Measurements from ENCODE around the gene NEU3. TPM values are rescaled to one million over a fixed set of nuclear protein-coding genes. Genes with fewer than 3 reads are reported as not detected.
"Not testable (repeated sequence)": the region's sequence is repeated elsewhere in the genome, so short reads cannot be mapped to it uniquely, and the experiment has no call there.

Gene NEU3
- total RNA-seq, 2 donors from 2014 or later = 15.7 to 16.9 TPM

DNA sequence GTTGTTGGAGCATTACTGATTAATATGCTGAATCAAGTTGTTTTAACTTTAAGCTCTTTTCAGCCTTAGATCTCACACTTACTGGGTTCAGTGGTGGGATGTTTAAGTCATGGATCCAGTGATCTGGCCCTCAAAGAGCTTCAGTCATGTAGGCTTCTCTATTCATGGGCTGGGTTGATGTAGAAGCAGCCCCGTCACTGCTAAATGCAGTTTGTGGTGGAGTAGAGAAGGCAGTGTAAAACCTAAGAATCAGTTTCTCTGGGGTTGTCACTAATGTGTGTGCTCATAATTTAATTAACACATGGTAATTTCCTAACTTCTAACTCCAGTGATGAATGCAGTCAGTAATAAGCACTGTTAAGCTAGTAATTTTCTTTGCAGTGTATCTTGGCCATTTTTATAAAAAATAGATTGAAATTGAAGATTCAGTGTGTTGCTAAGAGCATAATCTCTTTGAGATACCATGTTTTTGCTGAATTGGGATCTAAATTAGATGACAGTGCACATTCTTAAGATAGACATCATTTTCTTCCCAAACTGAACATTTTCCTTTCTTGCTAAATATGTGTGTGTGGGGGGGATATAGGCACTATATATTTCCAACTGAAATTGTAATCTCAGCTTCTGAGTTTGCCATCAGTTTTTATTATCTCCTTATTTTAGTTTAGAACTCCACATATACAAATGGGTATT lies 30.6 kb upstream of the NEU3 start:
- no peak overlapping the region for H3K4me3 Mint-ChIP-seq
- H3K27ac Mint-ChIP-seq = peak overlapping the region; percentile 64
- ATAC-seq (replicated peaks in 1 of 2) (no peak), DNase-seq (no peak)
- no peaks in the 10 kb centered on the region for H3K9me3 Mint-ChIP-seq
- H3K36me3 Mint-ChIP-seq (ENCODE audit: insufficient read depth in 2 of 2) = peaks cover 3 to 9% of the 10 kb centered on the region in 2 donors
- H3K4me1 Mint-ChIP-seq (ENCODE audit: low read depth) = peaks cover 76% of the 10 kb centered on the region
- H3K27me3 Mint-ChIP-seq (ENCODE audit: low read depth) = no peaks in the 10 kb centered on the region

- peaks cover 61% of the 10 kb centered on the region for H3K4me1 Mint-ChIP-seq (ENCODE audit: low read depth)
- DNase-seq; H3K4me3 Mint-ChIP-seq; H3K27me3 Mint-ChIP-seq (ENCODE audit: low read depth); H3K9me3 Mint-ChIP-seq; H3K36me3 Mint-ChIP-seq (ENCODE audit: insufficient read depth in 2 of 2); ATAC-seq (replicated peaks in 1 of 2): not testable (repeated sequence)
- H3K27ac Mint-ChIP-seq = peak overlapping the region; percentile 48
These were observed 28.6 kb upstream of the NEU3 start for GRCh38 chr11:74960128-74960527.

- DNase-seq = no peak
- ATAC-seq (replicated peaks in 1 of 2) = no peak
- peaks cover 16% of the 10 kb centered on the region for H3K4me1 Mint-ChIP-seq (ENCODE audit: low read depth)
- peaks cover 0 to 16% of the 10 kb centered on the region in 2 donors for H3K36me3 Mint-ChIP-seq (ENCODE audit: insufficient read depth in 2 of 2)
- H3K27me3 Mint-ChIP-seq (ENCODE audit: low read depth) = no peaks in the 10 kb centered on the region
- no peaks in the 10 kb centered on the region for H3K9me3 Mint-ChIP-seq
- H3K27ac Mint-ChIP-seq = no peak overlapping the region
- no peak overlapping the region for H3K4me3 Mint-ChIP-seq
These were observed 22.1 kb upstream of the NEU3 start for GRCh38 chr11:74966651-74967050.

GRCh38 chr11:74970852-74971395 lies 17.8 kb upstream of the NEU3 start:
- DNase-seq = no peak
- Mint-ChIP-seq H3K27ac (no peak overlapping the region), H3K9me3 (no peaks in the 10 kb centered on the region), H3K27me3 (ENCODE audit: low read depth) (no peaks in the 10 kb centered on the region), H3K36me3 (ENCODE audit: insufficient read depth in 2 of 2) (peaks cover 7 to 25% of the 10 kb centered on the region in 2 donors), H3K4me3 (no peak overlapping the region), H3K4me1 (ENCODE audit: low read depth) (no peaks in the 10 kb centered on the region)
- no peak for ATAC-seq (replicated peaks in 1 of 2)

DNA sequence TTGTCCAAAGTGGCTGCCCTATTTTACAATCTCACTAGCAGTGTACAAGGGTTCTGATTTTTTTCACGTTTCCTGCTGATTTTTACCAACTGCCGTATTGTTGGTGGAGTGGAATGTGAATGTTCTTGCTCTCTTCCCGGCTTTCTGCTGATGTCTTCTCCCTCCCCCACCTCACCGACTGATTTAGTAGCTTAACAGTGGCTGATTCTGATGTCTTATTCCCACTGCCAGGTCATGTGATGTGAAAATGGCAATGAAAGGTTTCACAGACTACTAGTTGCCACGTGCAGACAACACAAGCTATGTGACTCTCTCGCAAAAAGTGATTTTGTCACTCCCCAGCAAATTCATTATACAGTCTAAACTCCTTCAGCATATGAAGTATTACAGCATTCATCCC lies 17.3 kb upstream of the NEU3 start:
- Mint-ChIP-seq H3K27ac (no peak overlapping the region), H3K36me3 (ENCODE audit: insufficient read depth in 2 of 2) (peaks cover 7 to 30% of the 10 kb centered on the region in 2 donors), H3K9me3 (no peaks in the 10 kb centered on the region), H3K27me3 (ENCODE audit: low read depth) (no peaks in the 10 kb centered on the region), H3K4me1 (ENCODE audit: low read depth) (no peaks in the 10 kb centered on the region), H3K4me3 (no peak overlapping the region)
- ATAC-seq (replicated peaks in 1 of 2) (no peak), DNase-seq (no peak)

DNA sequence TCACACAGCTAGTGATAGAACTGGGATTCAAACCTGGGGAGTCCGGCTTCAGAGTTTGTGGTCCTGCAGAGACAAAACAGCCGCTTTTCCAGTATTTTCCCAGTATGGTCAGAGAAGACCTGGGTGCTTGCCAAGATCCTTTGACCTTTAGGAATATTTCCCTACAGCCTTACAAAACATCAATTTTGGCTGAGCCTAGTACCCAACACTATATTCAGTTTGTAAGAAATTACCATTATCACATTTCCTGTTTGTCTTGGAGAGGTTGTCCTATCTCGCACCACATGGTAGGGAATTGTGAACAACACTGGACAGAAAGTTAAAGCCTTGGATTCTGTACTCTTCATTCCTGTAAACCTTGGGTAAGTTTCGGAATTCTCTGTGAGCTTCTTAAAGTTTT lies 10.7 kb upstream of the NEU3 start:
- no peaks in the 10 kb centered on the region for H3K4me1 Mint-ChIP-seq (ENCODE audit: low read depth)
- H3K27me3 Mint-ChIP-seq (ENCODE audit: low read depth) = no peaks in the 10 kb centered on the region
- DNase-seq (no peak), ATAC-seq (replicated peaks in 1 of 2) (no peak)
- H3K36me3 Mint-ChIP-seq (ENCODE audit: insufficient read depth in 2 of 2) = peaks cover 7 to 22% of the 10 kb centered on the region in 2 donors
- H3K27ac Mint-ChIP-seq = no peak overlapping the region
- no peak overlapping the region for H3K4me3 Mint-ChIP-seq
- no peaks in the 10 kb centered on the region for H3K9me3 Mint-ChIP-seq

- no peaks in the 10 kb centered on the region for H3K27me3 Mint-ChIP-seq (ENCODE audit: low read depth)
- H3K4me3 Mint-ChIP-seq = no peak overlapping the region
- peaks cover 0 to 12% of the 10 kb centered on the region in 2 donors for H3K36me3 Mint-ChIP-seq (ENCODE audit: insufficient read depth in 2 of 2)
- H3K27ac Mint-ChIP-seq = no peak overlapping the region
- DNase-seq (no peak), ATAC-seq (replicated peaks in 1 of 2) (no peak)
- no peaks in the 10 kb centered on the region for H3K9me3 Mint-ChIP-seq
- H3K4me1 Mint-ChIP-seq (ENCODE audit: low read depth) = no peaks in the 10 kb centered on the region
These were observed 8.1 kb upstream of the NEU3 start for GRCh38 chr11:74980634-74981033.

DNA sequence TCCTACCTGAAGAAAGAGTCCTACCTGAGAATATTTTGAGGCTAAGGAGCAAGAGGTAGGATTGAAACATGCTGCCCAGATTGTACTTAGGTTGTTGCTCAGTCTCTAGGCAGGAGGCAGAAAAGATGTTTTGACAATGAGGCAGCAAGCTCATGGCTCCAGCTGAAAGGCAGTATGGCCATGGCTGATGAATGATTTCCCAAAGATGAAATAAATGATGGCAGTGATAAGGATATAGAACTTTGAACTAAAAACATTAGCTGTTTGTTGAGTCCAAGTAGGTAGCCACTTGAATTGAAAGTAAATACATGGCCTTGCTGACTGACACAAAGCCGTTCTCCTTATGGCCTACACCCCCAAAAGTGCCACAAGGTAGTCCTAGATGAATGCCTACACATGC lies 6.8 kb upstream of the NEU3 start:
- DNase-seq (no peak), ATAC-seq (replicated peaks in 1 of 2) (no peak)
- Mint-ChIP-seq H3K9me3 (no peaks in the 10 kb centered on the region), H3K27ac (no peak overlapping the region), H3K4me3 (no peak overlapping the region), H3K27me3 (ENCODE audit: low read depth) (no peaks in the 10 kb centered on the region), H3K4me1 (ENCODE audit: low read depth) (no peaks in the 10 kb centered on the region), H3K36me3 (ENCODE audit: insufficient read depth in 2 of 2) (peaks cover 0 to 6% of the 10 kb centered on the region in 2 donors)

DNA sequence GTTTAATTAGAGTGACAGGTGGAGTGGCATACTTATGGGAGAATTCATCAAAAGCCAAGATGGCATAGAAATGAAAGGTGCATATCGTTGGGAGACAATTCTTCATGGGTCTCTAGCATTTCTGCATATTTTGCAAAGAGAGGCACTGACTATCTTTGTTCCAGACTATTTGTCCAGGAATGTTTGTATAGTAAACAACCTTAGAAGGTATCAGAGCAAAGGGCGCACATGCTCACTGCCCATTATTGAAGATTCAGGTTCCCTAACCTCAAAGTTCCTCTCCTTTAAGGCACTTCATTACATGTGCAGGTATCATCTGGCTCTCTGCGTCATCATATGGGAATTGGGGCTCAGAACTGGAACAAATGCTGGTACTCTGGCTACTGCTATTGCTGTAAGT lies 4.7 kb upstream of the NEU3 start:
- H3K4me1 Mint-ChIP-seq (ENCODE audit: low read depth) = peaks cover 2% of the 10 kb centered on the region
- no peaks in the 10 kb centered on the region for H3K27me3 Mint-ChIP-seq (ENCODE audit: low read depth)
- H3K4me3 Mint-ChIP-seq = no peak overlapping the region
- peaks cover 0 to 1% of the 10 kb centered on the region in 2 donors for H3K36me3 Mint-ChIP-seq (ENCODE audit: insufficient read depth in 2 of 2)
- no peaks in the 10 kb centered on the region for H3K9me3 Mint-ChIP-seq
- no peak for ATAC-seq (replicated peaks in 1 of 2)
- no peak overlapping the region for H3K27ac Mint-ChIP-seq
- no peak for DNase-seq

DNA sequence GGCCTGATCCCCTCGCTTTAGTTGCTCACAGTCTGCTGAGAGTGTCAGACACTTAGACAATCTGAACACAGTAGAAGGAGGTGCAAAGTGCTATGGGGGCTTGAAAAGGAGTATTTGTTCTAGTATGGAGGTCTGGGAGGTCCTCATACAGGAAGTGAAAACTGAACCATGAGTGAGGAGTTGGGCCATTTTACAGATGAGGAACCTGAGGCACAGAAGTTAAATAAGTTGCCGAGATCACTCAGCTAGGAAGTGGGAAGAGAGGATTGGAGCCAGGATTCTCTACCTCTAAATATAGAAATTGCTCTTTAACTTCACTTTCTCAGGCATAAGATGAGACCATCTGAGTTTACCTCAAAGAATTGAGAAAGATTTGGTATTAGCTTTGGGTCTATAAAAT lies 4.0 kb upstream of the NEU3 start:
- ATAC-seq (replicated peaks in 1 of 2) (no peak), DNase-seq (no peak)
- peaks cover 8% of the 10 kb centered on the region for H3K4me1 Mint-ChIP-seq (ENCODE audit: low read depth)
- H3K4me3 Mint-ChIP-seq = no peak overlapping the region
- H3K9me3 Mint-ChIP-seq = no peaks in the 10 kb centered on the region
- H3K27me3 Mint-ChIP-seq (ENCODE audit: low read depth) = no peaks in the 10 kb centered on the region
- H3K27ac Mint-ChIP-seq = no peak overlapping the region
- H3K36me3 Mint-ChIP-seq (ENCODE audit: insufficient read depth in 2 of 2) = peaks cover 0 to 1% of the 10 kb centered on the region in 2 donors

GRCh38 chr11:74989260-74989638 lies 516 bp downstream of the NEU3 start:
- DNase-seq (peak; percentile 5 to 6), ATAC-seq (replicated peaks in 1 of 2) (no peak)
- Mint-ChIP-seq H3K27ac (peak overlapping the region; percentile 93), H3K9me3 (no peaks in the 10 kb centered on the region), H3K4me3 (peak overlapping the region; percentile 90 to 98), H3K36me3 (ENCODE audit: insufficient read depth in 2 of 2) (peaks cover 0 to 3% of the 10 kb centered on the region in 2 donors), H3K27me3 (ENCODE audit: low read depth) (no peaks in the 10 kb centered on the region), H3K4me1 (ENCODE audit: low read depth) (peaks cover 34% of the 10 kb centered on the region)

- DNase-seq; ATAC-seq (replicated peaks in 1 of 2); H3K36me3 Mint-ChIP-seq (ENCODE audit: insufficient read depth in 2 of 2); H3K9me3 Mint-ChIP-seq; H3K27me3 Mint-ChIP-seq (ENCODE audit: low read depth): not testable (repeated sequence)
- peak overlapping the region; percentile 90 to 98 for H3K4me3 Mint-ChIP-seq
- peaks cover 40% of the 10 kb centered on the region for H3K4me1 Mint-ChIP-seq (ENCODE audit: low read depth)
- H3K27ac Mint-ChIP-seq = peak overlapping the region; percentile 93
These were observed 1.4 kb downstream of the NEU3 start for GRCh38 chr11:74990150-74990549.

DNA sequence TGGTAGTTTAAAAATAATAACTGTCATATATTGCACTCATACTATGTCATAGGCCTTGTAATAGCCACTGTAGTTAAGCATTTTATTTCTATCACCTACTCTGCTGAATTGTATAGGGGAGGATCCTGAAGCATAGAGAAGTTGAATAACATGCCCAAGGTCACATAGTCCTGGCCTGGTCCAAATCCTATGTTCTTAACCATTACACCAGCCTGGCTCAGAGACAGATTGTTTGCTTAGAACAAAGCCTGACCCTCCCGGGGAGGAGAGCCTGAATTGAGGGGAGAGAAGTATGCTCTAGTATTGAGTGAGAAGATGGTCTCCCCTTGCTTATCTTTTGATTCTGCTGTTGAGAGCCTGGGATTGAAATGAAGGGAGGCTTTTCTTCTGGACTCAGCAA lies 2.2 kb downstream of the NEU3 start:
- H3K4me3 Mint-ChIP-seq = peak overlapping the region; percentile 90 to 98
- no peaks in the 10 kb centered on the region for H3K27me3 Mint-ChIP-seq (ENCODE audit: low read depth)
- peak overlapping the region; percentile 31 for H3K27ac Mint-ChIP-seq

DNA sequence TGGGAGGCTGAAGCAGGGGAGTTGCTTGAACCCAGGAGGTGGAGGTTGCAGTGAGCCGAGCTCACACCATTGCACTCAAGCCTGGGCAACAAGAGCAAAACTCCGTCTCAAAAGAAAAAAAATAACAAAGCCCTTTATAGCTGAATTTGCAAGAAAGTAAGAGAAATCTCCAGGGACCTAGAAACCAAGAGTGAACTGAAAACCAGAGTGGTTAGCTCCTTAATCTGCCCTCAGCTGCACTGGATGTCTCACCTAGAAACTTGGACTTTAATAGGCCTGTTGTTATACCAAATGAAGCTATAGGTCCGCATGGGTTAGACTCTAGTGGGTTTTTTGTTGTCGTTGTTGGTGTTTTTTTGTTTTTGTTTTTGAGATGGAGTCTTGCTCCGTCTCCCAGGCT lies 4.1 kb downstream of the NEU3 start:
- no peak overlapping the region for H3K4me3 Mint-ChIP-seq
- peaks cover 40% of the 10 kb centered on the region for H3K4me1 Mint-ChIP-seq (ENCODE audit: low read depth)
- DNase-seq = no peak
- H3K27me3 Mint-ChIP-seq (ENCODE audit: low read depth) = no peaks in the 10 kb centered on the region
- H3K9me3 Mint-ChIP-seq = no peaks in the 10 kb centered on the region
- H3K36me3 Mint-ChIP-seq (ENCODE audit: insufficient read depth in 2 of 2) = peaks cover 0 to 5% of the 10 kb centered on the region in 2 donors
- H3K27ac Mint-ChIP-seq = no peak overlapping the region
- no peak for ATAC-seq (replicated peaks in 1 of 2)

More for the DNA sequence above, 2.2 kb downstream of the NEU3 start:
- Mint-ChIP-seq H3K4me1 (ENCODE audit: low read depth) (peaks cover 40% of the 10 kb centered on the region), H3K36me3 (ENCODE audit: insufficient read depth in 2 of 2) (peaks cover 0 to 5% of the 10 kb centered on the region in 2 donors), H3K9me3 (no peaks in the 10 kb centered on the region)
- DNase-seq (no peak), ATAC-seq (replicated peaks in 1 of 2) (no peak)
